HG03520 (cell line): ENCODE measurements around the gene OVOL3.

Experiments
- ATAC-seq: cut with Tn5 transposase; IDR thresholded peaks from one replicate; pipeline ENCODE4 v1.9.1; 2021; ENCODE audit warnings: mild to moderate bottlenecking, moderate library complexity; ENCODE audit not compliant: unreplicated experiment

Gene OVOL3

DNA sequence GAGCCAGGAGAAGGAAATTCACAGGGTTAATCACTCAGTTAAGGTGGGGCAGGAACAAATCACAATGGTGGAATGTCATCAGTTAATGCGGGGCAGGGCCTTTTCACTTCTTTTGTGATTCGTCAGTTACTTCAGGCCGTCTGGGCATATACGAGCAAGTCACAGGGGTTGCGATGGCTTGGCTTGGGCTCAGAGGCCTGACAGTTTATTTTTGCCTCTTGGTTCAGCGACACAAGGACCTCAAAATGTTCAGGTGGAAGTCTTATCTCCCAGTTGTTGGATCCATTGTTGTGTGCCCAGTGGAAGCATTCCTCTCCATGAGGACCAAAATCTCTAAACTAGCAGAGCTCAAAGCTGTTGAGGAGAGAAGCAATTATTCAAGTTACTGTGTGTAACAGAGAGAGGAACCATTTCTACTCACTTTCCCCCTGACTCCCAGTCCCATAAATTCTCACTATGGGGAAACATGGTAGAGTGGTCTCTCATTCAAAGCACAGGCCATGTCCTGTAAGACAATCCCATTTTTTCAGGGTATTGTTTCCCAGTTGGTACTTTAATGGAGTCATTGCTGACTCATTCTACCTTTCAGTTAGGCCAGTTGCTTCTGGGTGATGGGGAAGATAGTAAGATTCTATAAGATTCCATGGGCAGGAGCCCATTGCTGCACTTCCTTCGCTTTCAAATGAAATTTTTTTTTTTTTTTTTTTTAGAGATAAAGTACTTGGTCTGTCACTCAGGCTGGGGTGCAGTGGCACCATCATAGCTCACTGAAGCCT, 50.1 kb downstream of the OVOL3 start:
- ATAC-seq = no peak
